NCI-H2171 (cell line): ENCODE data around the gene CCDC85A.
A peak's percentile ranks its signal among the peaks of the same experiment; 100 is the strongest.

Experiments used
- DNase-seq: peaks from one replicate; lab custom pipeline; 2025; lab: John Stamatoyannopoulos, UW

The CCDC85A gene

DNA sequence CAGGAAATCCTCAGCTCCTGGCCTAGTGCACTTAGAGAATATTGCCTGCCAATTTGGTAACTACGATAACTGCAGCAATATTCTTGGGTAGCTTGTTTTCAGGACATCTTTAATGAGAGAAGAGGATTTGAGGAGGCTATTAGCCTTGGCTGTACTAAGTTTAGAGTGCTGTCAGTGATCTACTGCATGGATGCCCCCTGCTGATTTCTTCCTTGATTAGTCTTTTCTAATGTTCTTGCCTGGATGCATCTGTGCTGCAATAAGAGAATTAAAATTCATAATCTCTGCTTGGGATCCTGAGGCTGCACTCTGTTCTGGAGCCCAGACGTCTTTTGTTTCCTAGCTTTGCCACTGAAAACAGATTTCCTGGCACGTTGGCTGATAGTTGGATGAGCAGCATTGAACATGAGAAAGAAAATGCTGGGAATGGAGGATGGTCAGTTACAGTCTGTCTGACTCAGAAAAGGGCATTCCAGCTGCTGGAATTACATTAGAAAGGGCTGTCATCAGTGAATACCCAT lies 115.4 kb downstream of the CCDC85A start:
- no peak for DNase-seq

DNA sequence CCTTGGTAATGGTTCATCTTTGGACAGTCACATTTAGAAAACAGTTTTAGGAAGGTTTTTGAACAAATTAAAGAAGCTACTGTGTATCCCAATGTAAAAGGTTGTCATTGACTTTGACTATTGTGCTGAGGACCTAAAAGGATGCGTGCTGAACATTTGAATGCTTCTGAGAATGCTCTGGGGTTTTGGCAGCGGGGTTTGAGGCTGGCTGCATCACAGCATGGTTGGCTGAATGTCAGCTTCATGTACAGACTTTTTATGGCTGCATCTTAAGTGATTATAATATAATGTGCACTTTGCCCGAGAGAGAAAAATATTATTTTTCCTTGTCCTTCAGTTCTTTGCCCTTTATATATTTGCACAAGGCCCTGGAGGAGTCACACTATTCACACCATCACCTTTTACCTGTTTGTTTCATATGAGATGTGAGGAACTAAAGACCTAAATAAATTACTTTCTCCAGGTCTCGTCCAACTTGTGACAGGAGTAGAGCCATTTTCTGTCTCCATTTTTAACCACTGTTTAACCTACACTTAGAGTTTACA lies 125.9 kb downstream of the CCDC85A start:
- DNase-seq: no peak

DNA sequence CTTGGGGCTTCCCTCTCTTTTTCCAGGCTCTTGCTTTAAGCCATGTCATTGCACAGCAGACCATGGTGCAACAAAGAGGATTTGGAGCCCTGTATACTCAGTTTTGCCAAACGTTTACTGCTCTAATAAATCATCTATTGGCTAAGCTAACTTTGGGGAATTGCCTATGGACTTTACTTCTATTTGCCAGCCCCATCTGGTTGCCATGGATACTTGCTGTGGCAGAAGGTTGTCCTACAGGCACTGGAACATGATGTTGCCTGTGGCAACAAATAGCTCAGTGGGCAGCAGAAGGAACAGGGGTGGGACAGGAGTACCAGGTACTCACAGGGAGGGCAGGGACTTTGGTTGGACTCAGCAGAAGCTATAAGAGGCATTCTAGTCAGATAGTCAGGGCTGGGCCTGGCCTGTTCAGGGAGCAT lies 129.7 kb downstream of the CCDC85A start:
- no peak for DNase-seq

DNA sequence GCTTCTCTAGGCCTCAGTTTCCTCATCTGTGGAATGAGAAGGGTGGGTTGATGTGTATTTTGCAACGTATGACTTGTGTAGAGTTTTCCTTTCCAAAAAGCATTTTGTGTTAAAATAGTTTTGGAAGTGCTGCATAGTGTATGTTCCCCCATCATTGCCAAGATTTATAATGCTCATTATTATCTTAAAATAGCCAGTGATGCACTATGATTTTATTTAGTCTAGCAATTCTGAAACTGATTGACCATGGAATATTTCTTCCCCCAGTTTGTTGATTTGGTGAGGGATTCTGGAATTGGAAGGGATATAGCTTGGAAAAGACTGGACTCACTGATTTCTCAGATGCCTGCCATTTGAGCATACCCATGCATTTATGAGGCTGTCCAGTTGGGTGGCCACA lies 130.6 kb downstream of the CCDC85A start:
- no peak for DNase-seq

DNA sequence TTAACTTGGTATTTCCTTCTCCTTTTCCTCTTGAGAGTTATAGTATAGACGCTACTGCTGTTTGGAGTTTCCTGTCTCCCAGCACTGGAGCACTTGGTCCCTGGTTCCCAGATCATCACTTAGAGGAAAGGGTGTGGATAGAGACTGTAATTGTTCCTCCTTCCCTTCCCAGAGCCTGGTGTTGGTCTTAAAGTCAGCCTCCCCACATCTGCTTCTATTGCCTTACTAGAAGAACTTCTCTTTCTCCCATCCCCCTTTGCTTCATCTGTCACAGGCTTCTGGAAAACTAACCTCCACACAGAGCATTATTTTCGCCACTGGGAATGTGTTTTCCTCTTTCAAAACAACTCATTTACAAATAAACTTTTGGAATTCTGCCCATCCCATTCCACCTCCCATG lies 131.0 kb downstream of the CCDC85A start:
- DNase-seq: peak; percentile 21

DNA sequence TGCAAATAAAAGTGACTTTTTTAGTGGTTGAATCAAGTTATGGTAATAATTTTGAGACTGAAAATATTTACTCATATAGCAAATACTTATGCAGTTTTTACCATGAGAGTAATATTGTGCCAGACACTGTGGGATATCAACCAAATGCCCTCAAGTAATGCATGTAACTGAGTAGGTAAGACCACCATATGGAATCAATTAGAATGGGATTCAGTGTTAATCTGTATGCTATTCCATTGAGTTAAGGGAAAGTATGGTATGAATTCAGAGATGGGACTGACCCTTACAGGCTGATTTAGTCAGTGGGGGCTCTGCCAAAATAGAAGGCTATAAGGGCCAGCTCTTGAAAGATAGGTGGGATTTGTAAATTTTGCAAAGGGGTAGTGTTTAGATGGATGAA lies 131.6 kb downstream of the CCDC85A start:
- no peak for DNase-seq

DNA sequence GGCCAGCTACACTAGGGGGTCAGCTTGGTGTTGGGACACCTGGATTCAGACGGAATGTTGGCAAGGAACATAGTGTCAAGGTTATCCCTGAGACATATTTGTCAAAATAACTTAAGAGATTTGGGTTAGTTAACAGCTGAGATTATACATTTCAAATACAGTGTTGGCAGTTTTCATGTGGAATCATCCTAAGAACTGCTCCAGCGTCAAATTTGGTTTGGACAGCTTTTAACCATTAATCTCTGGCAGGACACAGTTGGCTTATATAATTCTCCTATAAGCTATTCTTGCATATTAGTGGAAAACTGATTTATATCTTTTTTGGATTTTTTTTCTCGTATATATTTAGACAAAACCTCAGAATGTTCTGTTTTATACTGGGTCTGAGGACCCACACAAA lies 132.2 kb downstream of the CCDC85A start:
- DNase-seq: no peak

DNA sequence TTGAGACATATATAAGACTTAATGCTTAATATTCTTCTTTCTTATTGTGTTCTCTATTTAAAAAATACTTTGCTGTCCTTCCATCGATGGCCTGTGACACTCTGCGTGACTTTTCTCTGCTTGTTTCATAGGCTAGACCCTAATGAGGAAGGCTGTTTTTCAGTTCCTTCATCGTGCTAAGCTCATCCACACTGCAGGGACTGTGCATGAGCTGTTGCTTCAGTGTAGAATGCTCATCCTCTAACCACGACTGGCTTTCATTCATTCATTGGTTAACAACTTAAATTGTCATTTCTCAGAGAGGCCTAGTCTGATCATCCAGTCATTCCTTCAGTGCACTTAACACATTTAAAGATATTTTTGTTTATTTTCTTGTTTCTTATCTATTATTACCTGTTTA lies 134.4 kb downstream of the CCDC85A start:
- DNase-seq: no peak

DNA sequence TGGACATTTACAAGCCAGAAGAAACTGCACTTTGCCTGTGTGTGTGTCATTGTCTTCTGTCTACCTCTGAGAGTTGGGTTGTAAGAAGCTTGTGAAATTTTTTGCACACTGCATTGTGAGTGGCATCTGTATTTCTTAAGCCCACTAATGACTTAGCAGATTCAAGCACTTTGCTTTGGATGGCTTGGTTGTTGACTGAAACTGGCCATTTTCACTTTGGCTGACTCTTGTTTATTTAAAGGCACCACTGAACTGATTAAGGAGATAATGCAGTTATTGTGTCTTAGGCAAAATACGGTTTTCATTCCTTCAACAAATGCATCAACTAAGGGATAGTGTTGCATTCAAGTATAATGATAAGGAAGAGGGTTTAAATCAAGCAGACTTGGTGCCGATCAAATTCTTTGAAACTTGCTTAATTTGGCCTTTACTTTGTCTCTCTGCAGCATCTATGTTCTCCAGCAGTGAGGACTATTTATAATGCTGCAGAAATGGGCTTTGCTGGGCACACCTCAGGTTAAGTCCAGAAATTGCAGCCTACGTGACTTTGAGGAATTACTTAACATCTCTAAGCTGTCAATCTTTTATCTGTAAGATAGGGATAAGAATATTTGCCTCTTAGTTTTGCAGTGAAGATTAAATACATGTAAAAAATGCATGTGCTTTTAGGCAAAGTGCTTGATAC lies 142.0 kb downstream of the CCDC85A start:
- no peak for DNase-seq

DNA sequence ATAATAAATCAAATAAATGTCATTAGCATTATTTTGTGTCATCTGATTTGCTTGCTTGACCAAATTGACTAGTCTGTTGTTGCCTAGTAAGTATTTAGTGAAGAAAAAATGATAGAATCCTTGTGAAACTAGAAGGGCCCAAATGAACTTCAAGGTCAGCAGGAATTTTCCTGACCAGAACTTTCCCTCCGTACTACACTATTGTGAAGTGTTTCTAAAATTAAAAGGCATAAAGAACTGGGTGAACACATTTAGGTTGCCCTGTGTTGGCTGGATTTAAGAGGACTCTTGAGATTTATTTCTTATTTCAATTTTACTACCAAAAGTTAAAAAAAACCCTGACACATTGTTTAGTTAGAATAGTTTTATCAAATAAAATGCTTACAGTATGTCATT lies 142.6 kb downstream of the CCDC85A start:
- no peak for DNase-seq

DNA sequence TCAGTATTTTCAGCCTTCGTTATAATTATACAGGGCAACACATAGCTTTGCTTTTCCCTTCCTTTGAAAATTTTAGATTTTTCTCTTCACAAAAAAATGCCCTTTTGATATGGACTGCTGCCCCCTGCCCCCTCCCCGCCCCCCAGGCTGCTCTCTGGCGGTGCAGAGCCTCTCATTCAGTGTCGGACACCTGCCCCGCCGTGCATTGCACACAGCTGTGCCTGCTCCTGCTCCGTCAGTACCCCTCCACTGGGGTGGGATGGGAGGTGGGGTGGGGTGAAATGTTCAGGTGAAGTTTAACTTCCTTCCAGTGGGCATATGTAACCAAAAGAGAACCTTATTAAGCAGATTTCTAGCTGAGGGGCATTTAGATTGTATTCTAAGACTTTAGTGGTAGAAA lies 148.0 kb downstream of the CCDC85A start:
- no peak for DNase-seq

DNA sequence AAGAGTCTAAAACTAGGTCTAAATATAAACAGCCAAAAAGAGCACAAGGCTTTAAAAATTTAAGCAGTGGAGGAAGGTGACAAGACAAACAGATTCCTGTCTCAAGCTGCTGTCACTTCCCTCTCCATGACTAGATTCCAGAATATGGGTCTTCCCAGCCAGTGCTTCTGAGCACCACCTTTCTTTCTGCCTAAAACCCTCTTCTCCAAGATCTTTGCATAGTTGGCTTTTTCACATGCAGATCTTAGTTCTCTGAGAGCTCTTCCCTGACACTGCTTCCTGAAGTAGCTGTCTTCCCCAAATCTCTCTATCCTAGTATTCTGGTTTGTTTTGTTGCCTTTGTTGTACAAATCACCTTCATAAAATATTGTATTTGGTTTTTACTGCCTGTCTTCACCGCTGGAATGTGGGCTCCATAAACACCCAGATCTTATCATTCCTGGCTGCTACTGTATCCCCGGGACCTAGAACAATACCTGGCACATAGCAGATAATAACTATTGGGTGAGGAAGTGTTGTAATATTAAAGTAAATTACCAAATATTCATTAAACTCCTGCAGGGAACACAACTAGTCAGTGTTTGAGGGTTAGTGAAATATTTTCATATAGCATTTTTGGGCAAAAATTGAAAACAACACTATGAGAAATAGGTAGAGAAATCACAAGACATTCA lies 150.2 kb downstream of the CCDC85A start:
- DNase-seq: no peak

DNA sequence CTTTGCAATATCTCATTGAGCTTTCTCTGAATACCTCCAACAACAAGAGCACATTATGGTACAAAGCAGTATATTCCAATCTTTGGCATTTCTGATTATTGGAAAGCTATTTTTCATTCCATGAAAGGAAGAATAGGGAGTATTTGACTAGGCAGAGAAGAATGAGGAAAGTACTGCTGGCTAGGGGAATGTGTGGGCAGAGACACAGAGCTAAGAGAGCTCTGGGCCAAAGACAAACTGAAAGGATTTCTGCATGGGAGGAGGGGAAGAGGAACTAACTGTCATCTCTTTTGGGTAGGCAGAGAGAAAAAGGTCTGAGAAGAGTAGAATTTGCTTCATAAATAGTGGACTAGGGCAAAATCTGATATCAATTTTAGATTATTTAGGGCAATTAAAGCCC lies 150.8 kb downstream of the CCDC85A start:
- no peak for DNase-seq

DNA sequence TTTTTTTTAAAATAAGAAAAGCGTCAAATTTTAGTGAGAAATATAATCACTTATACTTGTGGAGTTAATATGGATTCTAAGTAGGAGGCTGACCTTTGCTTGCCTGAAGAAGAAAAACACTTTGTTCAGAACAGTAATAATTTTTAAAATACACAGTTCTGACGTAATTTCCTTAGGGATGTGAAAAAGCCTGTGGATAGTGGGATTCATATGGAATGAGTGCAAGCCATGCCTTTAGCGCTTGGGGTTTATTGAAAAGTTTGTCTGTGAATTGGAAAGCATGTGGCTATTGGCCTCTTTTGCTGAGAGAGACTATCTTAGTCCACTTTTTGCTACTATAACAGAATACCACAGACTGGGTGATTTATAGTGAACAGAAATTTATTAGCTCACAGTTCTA lies 151.3 kb downstream of the CCDC85A start:
- DNase-seq: no peak

DNA sequence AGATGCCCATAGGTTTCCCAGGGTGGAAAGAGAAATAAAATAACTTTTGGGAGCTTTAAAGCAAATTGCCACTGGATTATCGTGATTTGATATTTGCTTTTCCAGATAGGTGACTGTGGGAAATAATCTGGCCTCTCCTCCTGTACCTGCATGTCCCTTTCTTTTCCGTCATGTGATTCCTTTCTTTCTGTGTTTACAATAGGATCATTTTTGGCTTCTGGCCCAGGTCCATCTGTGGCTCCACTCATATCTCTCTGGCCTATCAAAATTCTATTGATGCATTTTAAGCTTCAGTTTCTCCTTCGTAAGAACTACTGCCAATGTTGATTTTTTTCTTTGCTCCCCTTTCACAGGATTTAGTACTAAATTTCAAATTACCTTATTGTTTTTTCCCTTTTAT lies 153.6 kb downstream of the CCDC85A start:
- peak; percentile 62 for DNase-seq

DNA sequence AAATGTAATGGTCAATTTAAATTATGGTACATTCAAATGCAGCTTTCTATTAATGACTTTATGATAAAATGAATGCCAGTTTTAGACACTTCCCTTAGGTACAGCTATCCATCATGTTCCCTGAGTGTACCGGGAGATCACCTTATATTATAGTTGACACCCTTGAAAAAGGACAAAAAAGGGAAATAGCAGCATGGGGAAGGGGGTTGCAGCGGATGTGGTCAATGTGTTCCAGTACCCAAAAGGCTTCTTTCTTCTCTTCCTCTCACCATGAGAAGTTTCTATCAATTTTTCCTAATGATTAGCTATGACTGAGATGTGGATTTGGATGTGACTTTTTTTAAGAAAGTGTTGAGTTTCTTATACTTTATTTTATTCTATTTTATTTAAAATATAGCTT lies 154.4 kb downstream of the CCDC85A start:
- DNase-seq: no peak

DNA sequence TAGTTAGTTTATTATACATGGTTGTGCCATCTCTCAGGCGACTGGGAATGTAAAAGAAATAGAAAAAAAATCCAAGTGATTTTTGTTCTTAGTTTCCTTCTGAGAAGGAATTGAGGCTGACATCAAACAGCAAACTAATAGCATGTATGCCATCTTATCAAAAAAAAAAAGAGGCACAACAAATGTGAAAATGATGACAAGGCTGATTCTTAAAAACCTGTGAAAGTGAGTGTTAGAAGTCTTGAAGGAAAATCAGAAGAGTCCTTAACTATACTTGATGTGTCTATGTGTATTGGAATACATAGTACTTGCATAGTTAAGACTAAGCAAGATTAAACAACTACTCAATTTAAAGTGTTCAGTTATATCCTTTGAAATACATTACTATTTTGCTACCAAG lies 161.0 kb downstream of the CCDC85A start:
- no peak for DNase-seq

DNA sequence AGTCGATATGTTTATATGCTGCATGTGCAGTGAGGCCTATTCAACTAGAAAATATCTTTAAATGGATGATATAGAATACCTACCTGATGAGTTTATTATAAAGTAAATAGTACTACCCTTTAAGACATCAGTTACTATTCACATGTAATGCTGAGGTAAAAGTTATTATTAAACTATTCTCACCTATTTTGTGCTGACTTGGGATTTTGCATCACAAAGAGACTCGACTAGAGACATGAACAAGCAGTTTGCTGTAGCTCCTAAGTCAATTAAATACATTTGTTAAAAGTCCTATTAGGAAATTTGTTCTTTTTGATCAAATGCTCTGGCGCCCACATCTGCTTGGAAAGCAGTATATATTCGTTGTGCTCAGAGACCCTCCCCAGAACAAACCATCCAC lies 164.1 kb downstream of the CCDC85A start:
- DNase-seq: no peak

DNA sequence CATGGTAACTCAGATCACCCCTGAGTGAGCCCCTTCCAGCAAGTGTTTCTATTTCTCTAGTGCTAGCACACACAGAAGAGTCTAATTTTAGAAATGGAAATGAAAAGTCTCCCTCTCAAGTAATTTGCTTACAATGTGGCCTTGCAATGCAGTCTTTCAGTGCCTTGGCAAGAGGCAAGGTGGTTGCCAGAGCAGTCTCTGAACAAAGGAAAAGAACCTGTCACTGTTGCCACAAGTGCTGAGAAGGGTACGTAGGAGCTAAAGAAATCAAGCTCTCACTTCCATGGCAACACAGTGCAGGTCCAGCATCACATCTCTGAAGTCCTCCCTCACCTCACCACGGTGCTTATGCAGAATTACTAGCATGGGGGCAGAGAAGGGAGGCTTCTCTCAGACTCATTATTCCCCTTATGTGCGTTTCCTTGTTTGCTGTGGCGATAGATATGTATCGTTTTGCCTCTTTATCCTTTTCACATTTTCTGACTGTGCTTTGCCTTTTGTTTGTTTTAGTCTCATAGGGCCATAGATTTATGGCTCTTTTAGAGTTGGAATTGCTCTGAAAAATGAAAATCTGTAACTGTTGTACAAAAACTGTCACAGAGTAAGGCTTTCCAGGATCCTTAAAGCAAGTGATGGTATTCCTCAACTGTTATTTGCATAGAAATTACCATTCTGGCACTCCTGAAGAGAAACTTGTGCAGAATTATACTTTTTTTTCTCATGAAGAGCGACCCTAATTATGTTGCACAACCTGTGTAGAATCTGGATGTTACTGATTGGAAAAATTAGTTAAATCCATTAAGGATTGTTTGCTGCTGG lies 164.8 kb downstream of the CCDC85A start:
- no peak for DNase-seq

DNA sequence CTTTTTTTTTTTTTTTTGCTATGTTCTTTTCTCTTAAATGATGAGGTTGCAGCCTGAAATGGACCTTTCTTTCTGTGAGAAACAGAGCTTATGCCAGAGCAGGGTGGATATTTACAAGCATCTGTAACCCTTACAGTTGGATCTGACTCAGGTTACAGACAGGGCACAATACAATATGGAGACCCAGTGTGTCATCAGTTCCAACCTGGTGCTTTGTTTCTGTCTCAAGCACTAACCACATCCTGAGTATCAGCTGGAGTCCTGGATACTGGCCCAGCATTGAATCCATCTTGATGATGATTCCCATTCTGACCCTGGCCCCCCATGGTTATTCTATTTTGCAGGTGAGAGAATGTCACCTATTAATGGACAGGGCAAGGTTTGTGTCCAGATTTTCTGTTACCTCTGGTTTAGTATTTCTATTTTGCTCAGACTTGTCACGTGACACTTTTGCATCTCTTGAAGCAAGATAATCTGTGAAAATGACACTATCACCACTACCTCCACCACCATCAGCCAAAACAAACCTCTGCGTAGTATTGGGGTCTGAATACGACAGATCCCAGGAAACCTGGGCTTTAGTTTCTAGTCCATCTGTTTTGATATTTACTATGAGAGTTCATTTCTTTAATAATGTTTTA lies 174.0 kb downstream of the CCDC85A start:
- DNase-seq: peak; percentile 78

DNA sequence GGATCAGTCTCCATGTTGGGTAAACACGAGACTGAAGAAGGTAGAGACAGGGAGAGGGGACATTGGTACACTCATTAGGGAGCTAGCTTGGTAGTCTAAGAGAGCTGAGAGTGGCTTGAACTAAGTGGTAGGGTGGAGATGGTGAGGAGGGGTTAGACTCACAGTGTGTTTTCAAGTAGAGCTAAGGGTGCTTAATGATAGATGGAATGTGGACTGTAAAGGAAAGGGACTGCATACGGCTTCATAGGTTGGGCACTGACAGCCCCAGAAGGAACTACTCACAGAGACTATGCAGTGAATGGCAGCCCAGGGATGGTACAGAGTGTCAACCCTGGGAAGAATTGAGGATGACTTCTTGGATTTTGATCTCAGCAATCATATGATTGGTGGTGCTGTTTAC lies 178.1 kb downstream of the CCDC85A start:
- DNase-seq: no peak

DNA sequence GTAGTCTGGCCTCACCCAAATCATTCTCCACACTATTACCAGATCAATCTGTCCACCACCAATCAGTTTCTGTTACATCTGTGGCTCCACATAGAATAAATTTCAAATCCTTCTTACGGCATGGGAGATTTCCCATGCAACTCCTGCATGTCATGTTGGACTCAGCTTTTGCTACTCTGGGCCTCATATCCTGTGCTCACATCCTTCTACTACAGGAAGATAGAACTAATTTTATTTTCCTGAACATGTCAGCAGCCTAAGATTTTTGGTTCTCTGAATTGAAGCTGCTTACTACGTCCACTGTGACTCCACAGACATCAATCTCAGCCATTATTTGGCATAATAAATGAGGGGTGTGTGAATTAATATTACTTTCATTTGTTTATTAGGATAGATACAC lies 181.1 kb downstream of the CCDC85A start:
- no peak for DNase-seq
